ENCODE results near the gene LEP. TPM values are rescaled to one million over a fixed set of nuclear protein-coding genes. Genes with fewer than 3 reads are reported as not detected.

LEP gene
- total RNA-seq, result not detected

DNA sequence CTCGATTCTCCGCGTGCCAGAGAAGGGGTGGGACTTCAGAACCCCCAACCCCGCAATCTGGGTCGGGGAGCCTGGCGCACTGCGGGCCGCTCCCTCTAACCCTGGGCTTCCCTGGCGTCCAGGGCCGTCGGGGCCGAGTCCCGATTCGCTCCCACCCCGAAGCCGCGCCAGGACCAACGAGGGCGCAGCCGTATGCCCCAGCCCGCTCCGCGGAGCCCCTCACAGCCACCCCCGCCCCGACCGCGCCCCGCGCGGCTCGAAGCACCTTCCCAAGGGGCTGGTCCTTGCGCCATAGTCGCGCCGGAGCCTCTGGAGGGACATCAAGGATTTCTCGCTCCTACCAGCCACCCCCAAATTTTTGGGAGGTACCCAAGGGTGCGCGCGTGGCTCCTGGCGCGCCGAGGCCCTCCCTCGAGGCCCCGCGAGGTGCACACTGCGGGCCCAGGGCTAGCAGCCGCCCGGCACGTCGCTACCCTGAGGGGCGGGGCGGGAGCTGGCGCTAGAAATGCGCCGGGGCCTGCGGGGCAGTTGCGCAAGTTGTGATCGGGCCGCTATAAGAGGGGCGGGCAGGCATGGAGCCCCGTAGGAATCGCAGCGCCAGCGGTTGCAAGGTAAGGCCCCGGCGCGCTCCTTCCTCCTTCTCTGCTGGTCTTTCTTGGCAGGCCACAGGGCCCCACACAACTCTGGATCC is at the start of gene LEP:
Gene LEP (plus strand): TSS at position 583 of the 691 bp plus-strand sequence. CDS start 10,741 bp downstream, outside the sequence.
- H3K4me1 Mint-ChIP-seq (ENCODE audit: low read depth in 2 of 2), result peaks cover 16 to 17% of the 10 kb centered on the region in 2 donors
- H3K4me3 Mint-ChIP-seq, result no peak within 1 kb of the TSS
- DNase-seq (ENCODE audit: low spot score) (no peak), ATAC-seq (no peak)
- H3K27me3 Mint-ChIP-seq, result peaks cover 14 to 18% of the 10 kb centered on the region in 2 donors
- H3K27ac Mint-ChIP-seq, result no peak within 1 kb of the TSS
- H3K36me3 Mint-ChIP-seq, result peaks cover 24% of the 10 kb centered on the region
- peaks cover 4% of the 10 kb centered on the region for H3K9me3 Mint-ChIP-seq

DNA sequence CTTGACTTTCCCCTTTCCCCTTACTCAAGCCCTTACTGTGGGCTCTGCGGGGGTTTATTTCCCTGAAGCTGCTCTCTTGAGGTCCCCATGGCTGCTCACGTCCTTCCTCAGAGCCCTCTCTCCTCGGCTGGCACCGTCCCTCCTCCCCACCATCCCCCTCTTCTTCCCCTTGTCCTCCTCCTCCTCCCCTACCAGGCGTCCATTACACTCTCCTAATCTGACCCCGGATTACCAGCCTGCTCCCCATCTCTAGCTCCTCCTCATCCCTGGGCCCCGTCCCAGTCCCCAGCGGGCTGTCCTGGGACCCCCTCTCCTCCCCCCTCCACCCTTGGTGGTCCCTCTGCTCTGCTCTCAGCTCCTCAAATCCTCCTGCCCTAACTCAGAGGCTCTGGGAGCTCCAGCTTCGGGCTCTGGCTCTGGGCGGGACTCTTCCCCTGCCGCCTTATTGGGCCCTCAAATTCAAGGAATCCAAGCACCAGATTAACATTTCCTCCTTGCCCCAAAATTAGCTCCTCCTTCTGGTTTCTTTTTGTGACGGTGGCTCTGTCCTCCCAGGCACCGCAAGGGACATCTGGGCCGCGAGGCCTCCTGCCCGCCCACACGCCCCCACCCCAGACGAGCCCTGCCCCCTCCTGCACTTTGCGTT is 48.5 kb upstream of the LEP start:
- Mint-ChIP-seq H3K4me3 (no peak overlapping the region), H3K27me3 (peaks cover 39 to 49% of the 10 kb centered on the region in 2 donors), H3K36me3 (peaks cover 21% of the 10 kb centered on the region), H3K27ac (no peak overlapping the region), H3K9me3 (peaks cover 18% of the 10 kb centered on the region), H3K4me1 (ENCODE audit: low read depth in 2 of 2) (peaks cover 0 to 3% of the 10 kb centered on the region in 2 donors)
- no peak for ATAC-seq
- no peak for DNase-seq (ENCODE audit: low spot score)

DNA sequence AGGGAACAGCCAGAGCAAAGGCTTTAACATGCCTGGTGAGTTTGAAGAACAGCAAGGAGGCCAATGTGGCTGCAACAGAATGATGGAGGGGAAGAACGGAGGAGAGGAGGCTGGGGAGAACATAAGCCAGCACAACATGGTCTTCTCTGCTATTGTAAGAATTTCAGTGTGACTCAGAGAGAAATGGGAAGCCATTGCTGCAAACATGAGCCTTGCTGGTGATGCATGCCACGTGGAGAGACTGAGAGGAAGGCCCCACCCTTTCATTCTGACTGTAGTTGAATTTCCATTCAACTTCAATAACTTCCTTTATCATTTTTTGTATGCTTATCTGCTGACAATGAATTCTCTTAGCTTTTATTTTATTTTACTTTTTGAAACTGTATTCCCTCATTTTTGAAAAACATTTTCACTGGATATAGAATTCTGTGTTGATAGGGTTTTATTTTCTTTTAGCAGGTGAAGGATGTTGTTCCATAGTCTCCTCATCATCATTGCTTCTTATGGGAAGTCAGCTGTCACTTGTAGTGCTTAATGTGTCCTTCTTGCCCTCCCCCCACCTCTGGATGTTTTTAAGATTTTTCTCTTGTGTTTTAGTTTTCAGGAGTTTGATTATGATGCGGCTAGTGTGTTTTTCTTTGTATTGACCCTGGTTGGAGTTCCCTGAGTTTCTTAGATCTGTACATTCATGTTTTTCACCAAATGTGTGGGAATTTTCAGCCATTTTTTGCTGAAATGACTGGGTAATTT is 46.4 kb upstream of the LEP start:
- peaks cover 35 to 36% of the 10 kb centered on the region in 2 donors for H3K27me3 Mint-ChIP-seq
- peaks cover 0 to 6% of the 10 kb centered on the region in 2 donors for H3K4me1 Mint-ChIP-seq (ENCODE audit: low read depth in 2 of 2)
- peaks cover 21% of the 10 kb centered on the region for H3K36me3 Mint-ChIP-seq
- ATAC-seq (no peak), DNase-seq (ENCODE audit: low spot score) (no peak)
- no peak overlapping the region for H3K4me3 Mint-ChIP-seq
- no peak overlapping the region for H3K27ac Mint-ChIP-seq
- H3K9me3 Mint-ChIP-seq, result peaks cover 18% of the 10 kb centered on the region

DNA sequence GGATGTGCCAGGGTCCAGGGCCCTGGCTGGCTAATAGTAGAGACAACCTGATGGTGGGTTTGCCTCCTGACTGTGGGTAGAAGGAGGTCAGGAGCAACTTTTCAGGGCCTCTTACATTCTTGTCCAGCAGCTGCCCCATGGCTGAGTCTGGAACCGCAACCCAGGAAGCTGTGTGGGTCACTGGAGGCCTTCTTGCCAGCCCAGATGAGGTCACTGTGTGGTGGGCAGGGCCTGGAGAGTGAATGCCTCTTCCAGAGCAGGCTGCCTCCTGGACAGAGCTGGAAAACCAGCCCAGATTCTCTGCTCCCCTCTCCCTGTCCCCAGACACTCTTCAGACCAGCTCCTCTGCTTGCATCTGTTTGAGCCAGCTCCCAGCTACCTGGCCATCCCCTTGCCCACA is 43.5 kb upstream of the LEP start:
- Mint-ChIP-seq H3K36me3 (peaks cover 21% of the 10 kb centered on the region), H3K9me3 (peaks cover 18% of the 10 kb centered on the region), H3K4me3 (no peak overlapping the region), H3K27me3 (peaks cover 39% of the 10 kb centered on the region in 2 donors), H3K27ac (no peak overlapping the region), H3K4me1 (ENCODE audit: low read depth in 2 of 2) (peaks cover 12 to 24% of the 10 kb centered on the region in 2 donors)
- ATAC-seq (no peak), DNase-seq (ENCODE audit: low spot score) (no peak)

DNA sequence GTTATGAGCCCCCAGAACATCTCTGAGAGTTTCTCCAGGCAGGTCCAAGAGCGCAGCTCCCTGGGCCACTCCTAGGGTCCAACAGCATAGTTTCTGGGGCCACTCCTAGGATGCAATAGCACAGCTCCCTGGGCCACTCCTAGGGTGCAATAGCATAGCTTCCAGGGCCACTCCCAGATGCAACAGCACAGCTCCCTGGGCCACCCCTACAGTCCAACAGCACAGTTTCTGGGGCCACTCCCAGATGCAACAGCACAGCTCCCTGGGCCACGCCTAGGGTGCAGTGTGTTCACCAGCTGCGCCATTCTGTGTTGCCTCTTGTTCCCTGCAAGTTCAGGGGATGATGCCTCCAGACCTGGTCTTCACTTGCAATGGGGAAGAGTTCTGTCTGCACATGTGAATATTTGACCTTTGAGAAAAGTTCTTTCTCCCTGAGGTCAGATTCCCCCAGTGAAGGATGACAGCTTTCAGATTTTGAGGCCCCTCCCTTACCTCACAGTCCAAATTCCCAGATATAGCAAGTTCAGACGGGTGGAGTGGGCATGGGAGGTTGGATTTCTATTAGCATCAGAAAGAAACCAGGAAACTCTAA is 43.0 kb upstream of the LEP start:
- H3K27me3 Mint-ChIP-seq, result peaks cover 39 to 42% of the 10 kb centered on the region in 2 donors
- H3K36me3 Mint-ChIP-seq, result peaks cover 21% of the 10 kb centered on the region
- H3K4me3 Mint-ChIP-seq, result no peak overlapping the region
- H3K4me1 Mint-ChIP-seq (ENCODE audit: low read depth in 2 of 2), result peaks cover 12 to 25% of the 10 kb centered on the region in 2 donors
- no peak overlapping the region for H3K27ac Mint-ChIP-seq
- no peak for ATAC-seq
- peaks cover 18% of the 10 kb centered on the region for H3K9me3 Mint-ChIP-seq
- DNase-seq (ENCODE audit: low spot score), result no peak

DNA sequence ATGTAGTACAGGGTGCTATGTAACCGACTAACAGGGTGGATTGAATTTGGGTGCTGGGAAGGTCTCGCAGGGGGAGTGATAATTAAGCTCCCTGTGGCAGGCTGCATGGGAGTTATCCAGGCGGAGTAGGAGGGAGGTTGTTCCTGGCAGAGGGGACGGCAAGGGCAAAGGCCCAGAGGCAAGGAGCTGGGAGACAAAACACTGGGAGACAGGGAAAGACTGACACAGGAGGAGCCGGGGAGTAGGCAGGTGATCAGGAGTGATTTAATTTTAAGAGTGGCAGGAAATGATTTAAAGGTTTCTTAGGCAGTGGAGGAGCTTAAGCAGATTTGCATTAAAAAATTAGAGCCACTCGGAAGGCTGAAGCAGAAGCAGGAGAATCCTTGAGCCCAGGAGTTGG is 40.7 kb upstream of the LEP start:
- Mint-ChIP-seq H3K9me3 (peaks cover 3% of the 10 kb centered on the region), H3K4me1 (ENCODE audit: low read depth in 2 of 2) (peaks cover 12 to 23% of the 10 kb centered on the region in 2 donors), H3K4me3 (peak overlapping the region; percentile 7), H3K36me3 (no peaks in the 10 kb centered on the region), H3K27ac (no peak overlapping the region), H3K27me3 (peaks cover 38 to 43% of the 10 kb centered on the region in 2 donors)
- ATAC-seq (no peak), DNase-seq (ENCODE audit: low spot score) (no peak)

DNA sequence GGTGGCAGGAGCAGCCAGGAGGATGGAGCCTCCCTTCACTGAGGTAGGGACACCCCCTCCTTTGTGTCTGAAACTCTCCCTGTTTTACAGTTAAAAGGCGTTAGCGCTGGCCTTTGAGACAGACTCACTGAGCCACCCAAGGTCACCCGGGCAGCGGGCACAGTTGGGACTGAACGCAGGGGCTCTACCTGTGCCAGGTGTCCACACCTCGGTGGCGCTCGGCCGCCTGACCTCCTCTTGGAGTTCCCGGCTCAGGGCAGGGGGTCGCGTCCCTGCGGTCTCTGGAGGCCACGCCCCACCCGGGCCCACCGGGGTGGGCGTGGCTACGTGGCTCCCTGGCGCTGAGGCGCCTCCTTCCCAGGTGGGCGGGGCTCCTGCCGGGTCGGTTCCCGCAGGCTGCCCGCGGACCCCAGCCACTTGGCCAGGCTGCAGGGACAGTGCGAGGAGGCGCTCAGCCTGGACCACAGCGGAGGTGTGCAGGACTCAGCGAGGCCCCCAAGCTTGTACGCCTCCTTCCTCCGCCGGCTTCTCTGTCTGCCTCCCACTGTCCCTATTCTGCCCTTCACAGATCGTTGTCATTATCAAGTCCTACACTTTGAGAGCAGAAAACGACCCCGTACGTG is 39.9 kb upstream of the LEP start:
- H3K27ac Mint-ChIP-seq, result no peak overlapping the region
- peak overlapping the region; percentile 67 for H3K4me3 Mint-ChIP-seq
- ATAC-seq (no peak), DNase-seq (ENCODE audit: low spot score) (no peak)
- H3K27me3 Mint-ChIP-seq, result peaks cover 38 to 46% of the 10 kb centered on the region in 2 donors
- no peaks in the 10 kb centered on the region for H3K36me3 Mint-ChIP-seq
- peaks cover 12 to 23% of the 10 kb centered on the region in 2 donors for H3K4me1 Mint-ChIP-seq (ENCODE audit: low read depth in 2 of 2)
- peaks cover 3% of the 10 kb centered on the region for H3K9me3 Mint-ChIP-seq

DNA sequence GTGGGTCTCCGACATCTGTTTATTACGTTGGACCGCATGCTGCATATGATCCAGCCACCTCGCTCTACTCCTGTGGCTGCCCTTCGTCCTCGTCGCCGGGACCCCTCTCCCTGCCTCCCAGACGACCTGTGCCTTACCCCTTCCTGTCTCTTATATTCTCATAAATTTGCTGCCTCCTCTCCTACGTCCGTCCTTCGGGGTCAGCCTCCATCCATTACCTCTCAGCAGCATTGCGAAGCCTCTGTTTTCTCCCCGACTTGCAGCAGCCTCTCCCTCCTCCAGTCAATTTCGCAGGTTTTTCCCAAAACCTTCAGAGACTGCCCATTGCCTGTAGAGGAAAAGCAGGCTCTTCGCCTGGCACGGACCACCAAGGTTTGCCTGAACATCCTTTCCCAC is 39.4 kb upstream of the LEP start:
- no peaks in the 10 kb centered on the region for H3K9me3 Mint-ChIP-seq
- H3K27ac Mint-ChIP-seq, result no peak overlapping the region
- peak overlapping the region; percentile 67 for H3K4me3 Mint-ChIP-seq
- H3K27me3 Mint-ChIP-seq, result peaks cover 38 to 46% of the 10 kb centered on the region in 2 donors
- H3K36me3 Mint-ChIP-seq, result no peaks in the 10 kb centered on the region
- no peak for ATAC-seq
- no peak for DNase-seq (ENCODE audit: low spot score)
- H3K4me1 Mint-ChIP-seq (ENCODE audit: low read depth in 2 of 2), result peaks cover 12 to 23% of the 10 kb centered on the region in 2 donors

DNA sequence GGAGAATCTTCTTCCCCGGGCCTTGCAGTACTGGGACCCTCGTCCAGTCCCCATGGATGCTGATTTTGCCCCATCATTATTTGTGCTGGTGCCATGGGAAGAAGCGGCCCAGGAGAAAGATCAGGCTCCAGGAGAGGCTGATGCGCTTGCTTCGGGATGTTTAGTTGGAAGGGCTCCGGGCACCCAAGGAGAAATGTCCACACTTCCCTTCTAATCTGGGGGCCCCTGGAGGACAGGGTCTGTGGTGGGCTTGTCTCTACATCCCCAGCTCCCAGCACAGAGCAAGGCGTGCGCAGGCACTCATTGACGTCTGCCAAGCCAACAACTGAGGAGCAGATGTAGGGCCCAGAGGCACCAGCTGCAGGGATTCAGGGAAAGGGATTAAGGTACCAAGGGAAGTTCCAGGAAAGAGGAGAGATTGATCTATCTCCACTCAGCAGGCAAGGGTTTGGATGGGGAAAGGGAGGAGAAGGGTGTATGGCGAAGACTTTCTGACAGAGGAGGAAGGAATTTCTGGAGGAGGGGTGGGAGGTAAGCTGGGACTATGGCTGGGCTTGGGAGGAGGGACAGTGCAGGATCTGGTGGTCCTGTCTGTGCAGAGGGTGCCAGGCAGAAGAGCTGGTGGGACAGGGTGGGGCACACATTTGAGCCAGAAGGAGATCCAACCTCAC is 38.7 kb upstream of the LEP start:
- no peak for DNase-seq (ENCODE audit: low spot score)
- no peak overlapping the region for H3K27ac Mint-ChIP-seq
- H3K4me1 Mint-ChIP-seq (ENCODE audit: low read depth in 2 of 2), result peaks cover 12 to 23% of the 10 kb centered on the region in 2 donors
- no peaks in the 10 kb centered on the region for H3K36me3 Mint-ChIP-seq
- no peak for ATAC-seq
- peaks cover 38 to 43% of the 10 kb centered on the region in 2 donors for H3K27me3 Mint-ChIP-seq
- no peaks in the 10 kb centered on the region for H3K9me3 Mint-ChIP-seq
- peak overlapping the region; percentile 67 for H3K4me3 Mint-ChIP-seq

DNA sequence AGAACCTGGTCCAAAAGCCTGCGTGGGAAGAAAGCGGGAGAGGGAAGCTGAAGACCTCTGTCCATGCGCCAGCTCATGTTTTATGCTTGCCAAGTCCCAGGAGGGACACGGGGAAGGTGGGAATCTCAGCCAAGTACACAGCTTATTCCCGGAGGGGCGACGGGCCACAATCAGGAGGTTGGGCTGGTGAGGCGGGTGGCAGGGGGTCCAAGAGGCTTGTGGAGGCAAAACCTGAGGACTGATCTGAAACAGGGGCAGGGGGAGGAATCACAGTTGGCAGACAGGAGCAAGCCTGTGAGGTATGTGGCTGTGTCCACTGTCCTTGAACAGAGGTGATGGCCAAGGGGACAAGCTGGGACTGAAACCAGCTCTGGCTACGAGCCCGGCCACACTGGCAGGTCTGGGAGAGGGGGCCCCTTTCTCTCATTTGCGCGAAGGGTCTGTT is 38.0 kb upstream of the LEP start:
- Mint-ChIP-seq H3K27ac (no peak overlapping the region), H3K9me3 (no peaks in the 10 kb centered on the region), H3K36me3 (no peaks in the 10 kb centered on the region), H3K27me3 (peaks cover 38 to 43% of the 10 kb centered on the region in 2 donors), H3K4me1 (ENCODE audit: low read depth in 2 of 2) (peaks cover 12 to 23% of the 10 kb centered on the region in 2 donors), H3K4me3 (no peak overlapping the region)
- no peak for ATAC-seq
- DNase-seq (ENCODE audit: low spot score), result no peak

DNA sequence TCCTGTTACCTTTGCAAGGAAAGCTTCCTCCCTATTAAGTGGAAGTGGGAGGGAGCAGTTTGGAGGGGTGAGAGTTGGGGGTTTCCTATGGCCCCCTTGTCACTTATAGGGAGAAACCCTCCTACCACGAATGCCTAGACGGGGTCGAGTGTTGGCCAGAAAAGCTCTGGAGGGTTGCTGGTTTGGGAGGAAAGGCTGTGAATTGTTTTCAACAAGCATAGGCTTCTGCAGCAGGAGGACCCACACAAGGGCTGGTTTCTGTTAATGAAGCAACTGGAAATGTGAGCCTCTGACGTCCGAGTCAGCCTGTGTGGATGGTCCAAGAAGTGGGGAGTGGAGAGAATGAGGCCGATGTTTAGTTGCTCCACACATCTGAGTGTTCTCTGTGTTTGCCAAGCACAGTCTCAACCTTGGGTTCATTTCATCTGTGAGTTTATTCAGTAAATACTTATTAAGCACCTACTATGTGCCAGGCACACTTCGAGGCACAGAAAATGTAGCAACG is 37.3 kb upstream of the LEP start:
- no peaks in the 10 kb centered on the region for H3K9me3 Mint-ChIP-seq
- H3K36me3 Mint-ChIP-seq, result no peaks in the 10 kb centered on the region
- ATAC-seq (no peak), DNase-seq (ENCODE audit: low spot score) (no peak)
- peaks cover 12 to 23% of the 10 kb centered on the region in 2 donors for H3K4me1 Mint-ChIP-seq (ENCODE audit: low read depth in 2 of 2)
- no peak overlapping the region for H3K4me3 Mint-ChIP-seq
- H3K27me3 Mint-ChIP-seq, result peaks cover 38 to 43% of the 10 kb centered on the region in 2 donors
- H3K27ac Mint-ChIP-seq, result no peak overlapping the region

DNA sequence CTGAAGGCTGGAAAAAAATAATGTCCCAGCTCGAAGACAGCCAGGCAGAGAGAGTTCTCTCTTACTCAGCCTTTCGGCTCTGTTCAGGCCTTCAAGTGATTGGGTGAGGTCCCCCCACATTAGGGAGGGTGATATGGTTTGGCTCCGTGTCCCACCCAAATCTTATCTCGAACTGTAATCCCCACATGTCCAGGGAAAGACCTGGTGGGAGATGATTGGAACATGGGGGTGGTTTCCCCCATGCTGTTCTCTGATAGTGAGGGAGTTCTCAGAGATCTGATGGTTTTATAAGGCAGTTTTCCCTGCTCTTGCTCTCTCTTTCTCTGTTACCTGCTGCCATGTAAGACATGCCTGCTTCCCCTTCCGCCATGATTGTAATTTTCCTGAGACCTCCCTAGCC is 36.6 kb upstream of the LEP start:
- ATAC-seq (no peak), DNase-seq (ENCODE audit: low spot score) (no peak)
- Mint-ChIP-seq H3K9me3 (no peaks in the 10 kb centered on the region), H3K36me3 (no peaks in the 10 kb centered on the region), H3K4me3 (no peak overlapping the region), H3K27ac (no peak overlapping the region), H3K4me1 (ENCODE audit: low read depth in 2 of 2) (peaks cover 12 to 20% of the 10 kb centered on the region in 2 donors), H3K27me3 (peaks cover 38 to 40% of the 10 kb centered on the region in 2 donors)

DNA sequence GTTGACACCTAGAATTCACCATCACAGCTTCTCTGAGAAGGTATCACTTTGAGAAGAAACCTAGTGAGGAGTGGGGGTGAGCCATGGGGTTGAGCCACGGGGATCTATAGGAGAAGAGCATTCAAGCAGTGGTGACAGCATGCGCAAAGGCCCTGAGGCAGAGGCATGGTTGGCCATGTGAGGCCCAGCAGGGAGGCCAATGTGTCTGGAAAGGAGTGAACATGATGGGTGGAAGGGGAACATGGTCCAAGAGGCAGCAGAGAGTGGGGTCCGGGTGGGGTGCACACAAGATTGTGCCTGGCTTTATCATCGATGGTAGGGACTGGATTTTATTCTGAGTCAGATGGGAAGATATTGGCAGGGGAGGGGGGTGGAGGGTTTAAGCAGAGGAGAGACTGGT is 36.0 kb upstream of the LEP start:
- H3K9me3 Mint-ChIP-seq, result no peaks in the 10 kb centered on the region
- DNase-seq (ENCODE audit: low spot score) (no peak), ATAC-seq (no peak)
- H3K27me3 Mint-ChIP-seq, result peaks cover 35 to 41% of the 10 kb centered on the region in 2 donors
- H3K36me3 Mint-ChIP-seq, result no peaks in the 10 kb centered on the region
- H3K4me1 Mint-ChIP-seq (ENCODE audit: low read depth in 2 of 2), result peaks cover 17 to 22% of the 10 kb centered on the region in 2 donors
- H3K27ac Mint-ChIP-seq, result no peak overlapping the region
- H3K4me3 Mint-ChIP-seq, result no peak overlapping the region

Data from natural killer cell treated with Interleukin-12 subunit alpha and Interleukin-12 subunit beta and Interleukin-15 and Interleukin-18, amount 100 ng/mL, for 72 hours (primary cell).